Tibial artery (tissue), 4 donors: ENCODE measurements around the gene EMX1.

Experiments used
- DNase-seq, 2 donors: peaks; one replicate each; pipeline ENCODE4 v3.0.0-alpha.2; 2019
- H3K27ac ChIP-seq, 2 donors: fragments of 200-600 bp; sonication (generic) in 1 of 2; 1 replicate in 1 of 2; 2 replicates in 1 of 2; pipeline ENCODE4 v1.5.1; 2018 to 2019; ENCODE audit warnings: mild to moderate bottlenecking in 1 of 2
- H3K27me3 ChIP-seq, 2 donors: fragments of 200-600 bp; sonication (generic) in 1 of 2; one replicate each; pipeline versions ENCODE4 v1.5.1 to v1.6.0; 2016 to 2019
- H3K36me3 ChIP-seq, 3 donors: fragments of 200-600 bp; sonication (generic) in 2 of 3; one replicate each; pipeline ENCODE4 v1.5.1; 2016 to 2019; ENCODE audit warnings: mild to moderate bottlenecking in 2 of 3
- H3K4me1 ChIP-seq, 4 donors: fragments of 200-600 bp; sonication (generic) in 2 of 4; 1 replicate in 3 of 4; 2 replicates in 1 of 4; pipeline ENCODE4 v1.5.1; 2016 to 2019
- H3K4me3 ChIP-seq, 2 donors: fragments of 200-600 bp; sonication (generic) in 1 of 2; 1 replicate in 1 of 2; 2 replicates in 1 of 2; pipeline ENCODE4 v1.5.1; 2018 to 2019; ENCODE audit warnings: mild to moderate bottlenecking in 2 of 2
- H3K9me3 ChIP-seq, 3 donors: fragments of 200-600 bp; sonication (generic) in 1 of 3; one replicate each; pipeline ENCODE4 v1.5.1; 2016 to 2019
- CTCF ChIP-seq, 2 experiments: fragments of 200-600 bp in 1 of 2; fragments of 450-650 bp in 1 of 2; IDR thresholded peaks; one replicate each; pipeline ENCODE4 v1.5.1; 2017 to 2019; ENCODE audit warnings: antibody characterized with exemption in 2 of 2, mild to moderate bottlenecking in 1 of 2, moderate library complexity in 1 of 2
- intact Hi-C: fragments of 100-400 bp; cut with DNase I; formaldehyde crosslinking; loops from one replicate; pipeline ENCODE4 v1.15.0; 2023; ENCODE audit warnings: low total_unique reads

Gene EMX1

GRCh38 chr2:72956050-72956395, 38.7 kb downstream of the EMX1 start:
- DNase-seq, result no peak
- H3K27me3 ChIP-seq, result no peaks in the 10 kb centered on the region
- no peaks in the 10 kb centered on the region for H3K4me1 ChIP-seq
- no peaks in the 10 kb centered on the region for H3K9me3 ChIP-seq
- no peak overlapping the region for H3K4me3 ChIP-seq
- H3K36me3 ChIP-seq, result peaks cover 0 to 28% (median 0%) of the 10 kb centered on the region in 3 donors
- no peak overlapping the region for H3K27ac ChIP-seq
- TF ChIP-seq CTCF (IDR thresholded peaks at IDR 0.05), result no peak
- intact Hi-C loops, result no loop called here

GRCh38 chr2:72956936-72957335, 39.6 kb downstream of the EMX1 start:
- TF ChIP-seq CTCF (IDR thresholded peaks at IDR 0.05), result no peak
- Histone ChIP-seq H3K4me1 (no peaks in the 10 kb centered on the region), H3K4me3 (no peak overlapping the region), H3K27ac (no peak overlapping the region), H3K36me3 (peaks cover 0 to 28% (median 0%) of the 10 kb centered on the region in 3 donors), H3K9me3 (no peaks in the 10 kb centered on the region), H3K27me3 (no peaks in the 10 kb centered on the region)
- DNase-seq, result no peak
- intact Hi-C loops, result no loop called here

GRCh38 chr2:72958542-72959385, 41.4 kb downstream of the EMX1 start:
- H3K36me3 ChIP-seq, result peaks cover 0 to 28% (median 0%) of the 10 kb centered on the region in 3 donors
- intact Hi-C loops, result no loop called here
- TF ChIP-seq CTCF (IDR thresholded peaks at IDR 0.05), result no peak

GRCh38 chr2:72959554-72959953, 42.2 kb downstream of the EMX1 start:
- intact Hi-C loops, result no loop called here

More at GRCh38 chr2:72958542-72959385, 41.4 kb downstream of the EMX1 start:
- H3K9me3 ChIP-seq, result no peaks in the 10 kb centered on the region
- DNase-seq, result no peak
- no peak overlapping the region for H3K27ac ChIP-seq
- no peaks in the 10 kb centered on the region for H3K27me3 ChIP-seq
- no peak overlapping the region for H3K4me3 ChIP-seq
- no peaks in the 10 kb centered on the region for H3K4me1 ChIP-seq

More at GRCh38 chr2:72959554-72959953, 42.2 kb downstream of the EMX1 start:
- no peak for DNase-seq
- Histone ChIP-seq H3K4me3 (no peak overlapping the region), H3K4me1 (no peaks in the 10 kb centered on the region), H3K36me3 (peaks cover 0 to 28% (median 0%) of the 10 kb centered on the region in 3 donors), H3K27ac (no peak overlapping the region), H3K27me3 (no peaks in the 10 kb centered on the region), H3K9me3 (no peaks in the 10 kb centered on the region)
- TF ChIP-seq CTCF (IDR thresholded peaks at IDR 0.05), result no peak
